ENCODE results near the gene UEVLD.

Gene UEVLD

DNA sequence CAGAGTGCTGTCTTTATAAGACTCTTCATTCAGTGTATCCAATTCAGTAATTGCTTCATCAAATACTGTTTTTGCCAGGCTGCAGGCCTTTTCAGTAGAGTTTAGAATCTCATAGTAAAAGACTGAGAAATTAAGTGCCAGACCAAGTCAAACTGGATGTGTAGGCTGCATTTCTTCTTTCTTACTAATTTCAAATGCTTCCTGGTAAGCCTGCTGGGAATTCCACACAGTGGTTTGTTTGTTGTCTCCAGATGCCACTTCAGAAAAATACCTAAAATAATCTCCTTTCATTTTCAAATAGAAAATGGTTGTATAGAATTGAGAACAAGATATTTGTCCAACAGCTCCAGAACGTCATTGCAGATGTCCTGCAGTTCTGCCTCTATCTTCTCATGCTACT is 98.2 kb downstream of the UEVLD start:
- H4K20me1 ChIP-seq (ENCODE audit: insufficient read depth, low read length): no peaks in the 10 kb centered on the region
- no peak overlapping the region for H3K4me2 ChIP-seq (ENCODE audit: low read length)
- H3K4me1 ChIP-seq (ENCODE audit: low read length): peaks cover 36% of the 10 kb centered on the region
- no peaks in the 10 kb centered on the region for H3K9me3 ChIP-seq (ENCODE audit: insufficient read depth, low read length)
- H3K4me3 ChIP-seq (ENCODE audit: low read length): no peak overlapping the region
- TF ChIP-seq, protein P1, sequence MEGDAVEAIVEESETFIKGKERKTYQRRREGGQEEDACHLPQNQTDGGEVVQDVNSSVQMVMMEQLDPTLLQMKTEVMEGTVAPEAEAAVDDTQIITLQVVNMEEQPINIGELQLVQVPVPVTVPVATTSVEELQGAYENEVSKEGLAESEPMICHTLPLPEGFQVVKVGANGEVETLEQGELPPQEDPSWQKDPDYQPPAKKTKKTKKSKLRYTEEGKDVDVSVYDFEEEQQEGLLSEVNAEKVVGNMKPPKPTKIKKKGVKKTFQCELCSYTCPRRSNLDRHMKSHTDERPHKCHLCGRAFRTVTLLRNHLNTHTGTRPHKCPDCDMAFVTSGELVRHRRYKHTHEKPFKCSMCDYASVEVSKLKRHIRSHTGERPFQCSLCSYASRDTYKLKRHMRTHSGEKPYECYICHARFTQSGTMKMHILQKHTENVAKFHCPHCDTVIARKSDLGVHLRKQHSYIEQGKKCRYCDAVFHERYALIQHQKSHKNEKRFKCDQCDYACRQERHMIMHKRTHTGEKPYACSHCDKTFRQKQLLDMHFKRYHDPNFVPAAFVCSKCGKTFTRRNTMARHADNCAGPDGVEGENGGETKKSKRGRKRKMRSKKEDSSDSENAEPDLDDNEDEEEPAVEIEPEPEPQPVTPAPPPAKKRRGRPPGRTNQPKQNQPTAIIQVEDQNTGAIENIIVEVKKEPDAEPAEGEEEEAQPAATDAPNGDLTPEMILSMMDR (IDR thresholded peaks at IDR 0.05; ENCODE audit: low read depth, low read length): no peak
- TF ChIP-seq EZH2phosphoT487 (IDR thresholded peaks at IDR 0.05; ENCODE audit: low read depth): no peak
- H3K79me2 ChIP-seq (ENCODE audit: low read length): no peaks in the 10 kb centered on the region
- peaks cover 16% of the 10 kb centered on the region for H3K36me3 ChIP-seq (replicated peaks; ENCODE audit: low read depth, low read length)
- no peaks in the 10 kb centered on the region for H3K27me3 ChIP-seq (ENCODE audit: low read depth, low read length)
- H3K27ac ChIP-seq (ENCODE audit: low read length): no peak overlapping the region
- H2AFZ ChIP-seq (ENCODE audit: low read depth, low read length): no peak overlapping the region
- H3K9ac ChIP-seq (ENCODE audit: low read length): no peak overlapping the region

DNA sequence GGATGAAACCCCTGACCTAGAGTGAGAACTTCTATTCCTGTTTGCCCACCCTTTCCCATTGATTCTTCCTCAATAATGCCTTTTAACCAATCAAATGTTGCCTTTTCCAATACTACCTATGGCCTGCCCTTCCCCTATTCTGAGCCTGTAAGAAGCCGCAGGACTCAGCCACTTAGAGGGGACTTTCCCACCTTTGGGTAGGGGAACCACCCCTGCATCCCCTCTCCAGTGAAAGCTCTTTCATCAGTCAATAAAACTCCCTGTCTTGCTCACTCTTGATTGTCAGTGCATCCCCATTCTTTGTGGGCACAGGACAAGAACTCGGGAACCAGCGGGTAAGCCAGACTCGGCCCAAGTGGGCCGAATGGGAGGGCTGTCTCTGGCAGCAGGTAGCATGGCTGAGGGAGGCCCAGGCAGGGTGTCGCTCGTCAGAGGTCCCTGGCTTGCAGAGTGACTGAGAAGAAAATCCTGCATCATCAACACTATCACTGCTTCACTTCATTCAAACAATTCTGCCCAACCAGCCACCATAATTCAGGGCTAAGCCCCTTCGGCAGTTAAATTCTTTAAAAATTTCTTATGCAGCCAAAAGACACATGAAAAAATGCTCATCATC is 102.5 kb downstream of the UEVLD start:
- no peak overlapping the region; the same call in 1 of the 2 replicates for H2AFZ ChIP-seq (ENCODE audit: low read depth, low read length)
- H3K4me1 ChIP-seq (ENCODE audit: low read length): peaks cover 27% of the 10 kb centered on the region
- peak overlapping the region; percentile 35; the same call in 1 of the 2 replicates for H3K9ac ChIP-seq (ENCODE audit: low read length)
- peak overlapping the region; percentile 91 for H3K4me2 ChIP-seq (ENCODE audit: low read length)
- no peaks in the 10 kb centered on the region for H3K79me2 ChIP-seq (ENCODE audit: low read length)
- no peak for TF ChIP-seq EZH2phosphoT487 (IDR thresholded peaks at IDR 0.05; ENCODE audit: low read depth)
- TF ChIP-seq, protein P1 (IDR thresholded peaks at IDR 0.05; ENCODE audit: low read depth, low read length): no peak
- H4K20me1 ChIP-seq (ENCODE audit: insufficient read depth, low read length): no peaks in the 10 kb centered on the region
- no peaks in the 10 kb centered on the region for H3K9me3 ChIP-seq (ENCODE audit: insufficient read depth, low read length)
- peak overlapping the region; percentile 84 for H3K27ac ChIP-seq (ENCODE audit: low read length)
- H3K27me3 ChIP-seq (ENCODE audit: low read depth, low read length): no peaks in the 10 kb centered on the region
- H3K4me3 ChIP-seq (ENCODE audit: low read length): peak overlapping the region; percentile 69
- H3K36me3 ChIP-seq (replicated peaks; ENCODE audit: low read depth, low read length): peaks cover 37% of the 10 kb centered on the region
